ENCODE measurements around the gene COG7. TPM values are rescaled to one million over a fixed set of nuclear protein-coding genes. Genes with fewer than 3 reads are reported as not detected.

Gene COG7
- total RNA-seq, 4 donors from 2014 or later: 6.9 to 18.6 (median 16.0) TPM

GRCh38 chr16:23342083-23342640 is 110.8 kb downstream of the COG7 start:
- Histone ChIP-seq H3K36me3 (no peaks in the 10 kb centered on the region), H3K27me3 (peaks cover 13% of the 10 kb centered on the region), H3K9me3 (peaks cover 0 to 8% (median 0%) of the 10 kb centered on the region in 3 donors), H3K4me3 (no peak overlapping the region), H3K4me1 (no peaks in the 10 kb centered on the region), H3K27ac (no peak overlapping the region)
- TF ChIP-seq CTCF (IDR thresholded peaks at IDR 0.05) (no peak), POLR2A (IDR thresholded peaks at IDR 0.05) (no peak), EP300 (IDR thresholded peaks at IDR 0.05) (no peak), POLR2AphosphoS5 (IDR thresholded peaks at IDR 0.05) (no peak)
- ATAC-seq: no peak
- WGBS, 2 donors (ENCODE audit: low coverage in 1 of 2): 44 to 68% methylated on average over 5 of the region's 5 CpGs

GRCh38 chr16:23339787-23340186 is 113.2 kb downstream of the COG7 start:
- H3K27me3 ChIP-seq: peaks cover 6% of the 10 kb centered on the region
- ATAC-seq: no peak
- WGBS, 2 donors (ENCODE audit: low coverage in 1 of 2): 100% methylated on average over 1 of the region's 3 CpGs
- no peaks in the 10 kb centered on the region for H3K36me3 ChIP-seq
- H3K27ac ChIP-seq: no peak overlapping the region
- peaks cover 0 to 8% (median 0%) of the 10 kb centered on the region in 3 donors for H3K9me3 ChIP-seq
- no peak for TF ChIP-seq CTCF (IDR thresholded peaks at IDR 0.05)
- no peak for TF ChIP-seq POLR2A (IDR thresholded peaks at IDR 0.05)
- H3K4me3 ChIP-seq: no peak overlapping the region
- H3K4me1 ChIP-seq: no peaks in the 10 kb centered on the region

Small RNAs within 50 kb of the gene (small RNA-seq; reads per million reads assigned to genes)
- 0 reads per million in 4 donors for gene RF00072

Other genes with a start within 250 kb of the COG7 start
- gene SCNN1B, start 150.9 kb downstream of the COG7 start, total RNA-seq: 1 to 10 TPM in 3 of 4 donors, under 1 TPM in 1; 0.31 to 4.7 (median 2.6) TPM
- 10 to 100 TPM; 36.5 to 50.5 (median 41.5) TPM for gene GGA2, start 57.3 kb upstream of the COG7 start, total RNA-seq
- gene EARS2, start 104.2 kb upstream of the COG7 start, total RNA-seq: 10 to 100 TPM in 3 of 4 donors, 1 to 10 TPM in 1; 9.5 to 28.5 (median 18.8) TPM
- 10 to 100 TPM; 54.5 to 81.3 (median 66.2) TPM for gene UBFD1, start 104.5 kb upstream of the COG7 start, total RNA-seq
- 100 to 1,000 TPM in 2 of 4 donors, 10 to 100 TPM in 2; 75.2 to 106 (median 92.4) TPM for gene NDUFAB1, start 143.1 kb upstream of the COG7 start, total RNA-seq
- gene PALB2, start 188.1 kb upstream of the COG7 start, total RNA-seq: 10 to 100 TPM in 2 of 4 donors, 1 to 10 TPM in 2; 8.5 to 11.1 (median 9.7) TPM
- 10 to 100 TPM; 39.4 to 76.1 (median 57.6) TPM for gene DCTN5, start 188.3 kb upstream of the COG7 start, total RNA-seq
- gene PLK1, start 225.7 kb upstream of the COG7 start, total RNA-seq: 1 to 10 TPM in 3 of 4 donors, under 1 TPM in 1; 0.94 to 3.3 (median 1.3) TPM